HG03095 (cell line): ENCODE measurements around the gene B3GALNT1.

ENCODE experiments used
- ATAC-seq: cut with Tn5 transposase; IDR thresholded peaks from one replicate; pipeline ENCODE4 v1.9.1; 2021; ENCODE audit warnings: moderate library complexity; ENCODE audit not compliant: unreplicated experiment

The B3GALNT1 gene

GRCh38 chr3:161104561-161105551 is at the start of gene B3GALNT1:
B3GALNT1 (minus strand) TSS chr3:161105349; CDS start chr3:161086754, 18,595 bp downstream.
- ATAC-seq = peak; percentile 77

GRCh38 chr3:161153480-161153879 is 48.3 kb upstream of the B3GALNT1 start:
- no peak for ATAC-seq

- ATAC-seq = no peak
These were observed 44.9 kb upstream of the B3GALNT1 start for GRCh38 chr3:161150001-161150525.

- ATAC-seq = no peak
These were observed 44.4 kb upstream of the B3GALNT1 start for GRCh38 chr3:161149529-161149928.

GRCh38 chr3:161148832-161149475 is 43.8 kb upstream of the B3GALNT1 start:
- ATAC-seq = no peak

- no peak for ATAC-seq
These were observed 37.3 kb upstream of the B3GALNT1 start for GRCh38 chr3:161142486-161142885.

- no peak for ATAC-seq
These were observed 34.5 kb upstream of the B3GALNT1 start for GRCh38 chr3:161139686-161140085.

GRCh38 chr3:161137260-161137659 is 32.1 kb upstream of the B3GALNT1 start:
- ATAC-seq = no peak

GRCh38 chr3:161132391-161132790 is 27.2 kb upstream of the B3GALNT1 start:
- no peak for ATAC-seq

- no peak for ATAC-seq
These were observed 21.3 kb upstream of the B3GALNT1 start for GRCh38 chr3:161126495-161126894.

- ATAC-seq = no peak
These were observed 12.5 kb upstream of the B3GALNT1 start for GRCh38 chr3:161117646-161118045.

- no peak for ATAC-seq
These were observed 3.7 kb upstream of the B3GALNT1 start for GRCh38 chr3:161108840-161109239.

GRCh38 chr3:161107311-161107710 is 2.2 kb upstream of the B3GALNT1 start:
- ATAC-seq = no peak

- ATAC-seq = no peak
These were observed 1.3 kb downstream of the B3GALNT1 start for GRCh38 chr3:161103776-161104385.

- ATAC-seq = no peak
These were observed 3.5 kb downstream of the B3GALNT1 start for GRCh38 chr3:161101609-161102008.

- no peak for ATAC-seq
These were observed 4.2 kb downstream of the B3GALNT1 start for GRCh38 chr3:161100994-161101393.

GRCh38 chr3:161096771-161097367 is 8.3 kb downstream of the B3GALNT1 start:
- no peak for ATAC-seq

GRCh38 chr3:161093895-161094294 is 11.3 kb downstream of the B3GALNT1 start:
- ATAC-seq = no peak

- ATAC-seq = no peak
These were observed 20.9 kb downstream of the B3GALNT1 start for GRCh38 chr3:161084277-161084676.

GRCh38 chr3:161083131-161083530 is 22.0 kb downstream of the B3GALNT1 start:
- ATAC-seq = no peak

- peak; percentile 23 for ATAC-seq
These were observed 23.1 kb downstream of the B3GALNT1 start for GRCh38 chr3:161082063-161082462.
